Neural cell (in vitro differentiated cells): Measurements from ENCODE around the gene HNRNPCL1. TPM values are rescaled to one million over a fixed set of nuclear protein-coding genes. Genes with fewer than 3 reads are reported as not detected.
"Not testable (repeated sequence)": the region's sequence is repeated elsewhere in the genome, so short reads cannot be mapped to it uniquely, and the experiment has no call there.

Source experiments
- H2AFZ ChIP-seq: fragments of 200-600, 300-800 bp; sonication (generic), shearing (Covaris generic); 2 replicates; pipeline ENCODE4 v1.6.0; 2014; ENCODE audit warnings: low read depth, mild to moderate bottlenecking, antibody characterized with exemption, low read length, moderate library complexity
- H3F3A ChIP-seq: fragments of 200-600 bp; shearing (Covaris generic); 2 replicates; pipeline ENCODE4 v1.6.1; 2016; ENCODE audit warnings: mild to moderate bottlenecking, moderate library complexity, mixed read lengths, antibody characterized with exemption, low read length; ENCODE audit not compliant: insufficient read depth, poor library complexity, severe bottlenecking
- H3K27ac ChIP-seq: fragments of 200-600, 300-800 bp; sonication (generic), shearing (Covaris generic); 2 replicates; pipeline ENCODE4 v1.5.1; 2014; ENCODE audit warnings: mild to moderate bottlenecking, low read length, moderate library complexity
- H3K27me3 ChIP-seq: fragments of 300-800, 200-600 bp; sonication (generic), shearing (Covaris generic); 2 replicates; pipeline ENCODE4 v1.6.0; 2014; ENCODE audit warnings: mild to moderate bottlenecking, low read depth, low read length, moderate library complexity; ENCODE audit not compliant: insufficient read depth
- H3K36me3 ChIP-seq: fragments of 300-800, 200-600 bp; sonication (generic), shearing (Covaris generic); 2 replicates; pipeline ENCODE4 v1.5.1; 2014; ENCODE audit warnings: mild to moderate bottlenecking, antibody characterized with exemption, low read length, moderate library complexity; ENCODE audit not compliant: insufficient read depth
- H3K4me2 ChIP-seq: fragments of 300-800, 200-600 bp; sonication (generic), shearing (Covaris generic); 2 replicates; pipeline ENCODE4 v1.6.0; 2014; ENCODE audit warnings: mild to moderate bottlenecking, low read length
- H3K4me3 ChIP-seq: fragments of 300-800, 200-600 bp; sonication (generic), shearing (Covaris generic); 2 replicates; pipeline ENCODE4 v1.5.1; 2014; ENCODE audit warnings: mild to moderate bottlenecking, low read length, moderate library complexity
- H3K79me2 ChIP-seq: fragments of 200-600 bp; shearing (Covaris generic); replicated peaks from 2 replicates; pipeline ENCODE4 v1.6.0; 2014; ENCODE audit warnings: mild to moderate bottlenecking, low read length, moderate library complexity; ENCODE audit not compliant: insufficient read depth
- H3K9ac ChIP-seq: fragments of 300-800, 200-600 bp; sonication (generic), shearing (Covaris generic); 2 replicates; pipeline ENCODE4 v1.6.1; 2016; ENCODE audit warnings: mild to moderate bottlenecking, low read length, mixed read lengths
- H3K9me2 ChIP-seq: fragments of 200-600 bp; shearing (Covaris generic); 2 replicates; pipeline ENCODE4 v1.6.1; 2016; ENCODE audit warnings: mild to moderate bottlenecking, low read length, mixed read lengths; ENCODE audit not compliant: insufficient read depth
- H3K9me3 ChIP-seq: fragments of 200-600, 300-800 bp; sonication (generic), shearing (Covaris generic); 2 replicates; pipeline ENCODE4 v1.6.1; 2016; ENCODE audit warnings: mild to moderate bottlenecking, mixed run types, low read length, moderate library complexity, mixed read lengths
- H4K20me1 ChIP-seq: fragments of 200-600 bp; shearing (Covaris generic); 2 replicates; pipeline ENCODE4 v1.6.1; 2016; ENCODE audit warnings: mild to moderate bottlenecking, mixed run types; ENCODE audit not compliant: insufficient read depth
- polyA minus RNA-seq: library from RNA; depleted of rRNA, polyadenylated mRNA; stranded (reverse); fragments of >200 nt; gene quantifications from 2 replicates; pipeline ENCODE4 v1.2.3, GENCODE V29; 2014
- polyA plus RNA-seq: library from polyadenylated mRNA; depleted of rRNA; stranded (reverse); fragments of >200 nt; gene quantifications from 2 replicates; pipeline ENCODE4 v1.2.3, GENCODE V29; 2014

Gene HNRNPCL1
- polyA plus RNA-seq (not detected in 2 replicates), polyA minus RNA-seq (not detected in 2 replicates)

- H3K4me3 ChIP-seq, H3K79me2 ChIP-seq, H3K9me2 ChIP-seq, H2AFZ ChIP-seq, H3K9me3 ChIP-seq, H3K9ac ChIP-seq, H3K27me3 ChIP-seq, H3K4me2 ChIP-seq, H3K27ac ChIP-seq, H4K20me1 ChIP-seq, H3K36me3 ChIP-seq, H3F3A ChIP-seq: not testable (repeated sequence)
Observed at GRCh38 chr1:12848620-12849019, at the start of gene HNRNPCL1. Gene HNRNPCL1, minus strand, starts transcription at chr1:12848720. Its CDS starts 431 bp downstream, at chr1:12848289.

DNA sequence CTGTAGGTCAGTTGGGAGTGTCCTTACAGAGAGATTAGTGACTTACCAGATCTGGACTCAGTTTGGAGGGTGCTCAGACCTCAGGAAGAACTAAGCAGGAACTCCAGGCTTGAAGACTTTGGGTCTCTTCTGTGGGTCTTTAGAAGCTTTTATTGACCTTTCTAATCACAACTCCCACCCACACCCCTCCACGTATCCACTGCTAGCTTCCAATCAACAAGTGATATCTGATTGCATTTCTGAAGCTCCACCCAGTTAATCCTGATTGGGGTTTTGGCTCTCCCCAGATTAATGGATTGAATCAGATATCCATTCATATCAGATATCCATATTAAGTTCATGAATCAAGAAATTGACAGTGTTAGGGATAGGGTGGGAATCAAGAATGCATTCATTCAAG lies 49.6 kb upstream of the HNRNPCL1 start, which contains the start of gene PRAMEF10:
TSS of gene PRAMEF10 (minus strand) at position 101 of the 400 bp plus-strand sequence. CDS start 2,423 bp downstream, outside the sequence.
- not testable (repeated sequence) for H3K79me2 ChIP-seq, H3F3A ChIP-seq, H2AFZ ChIP-seq, H3K9me3 ChIP-seq, H3K4me3 ChIP-seq, H4K20me1 ChIP-seq, H3K36me3 ChIP-seq, H3K27ac ChIP-seq, H3K9ac ChIP-seq, H3K4me2 ChIP-seq, H3K27me3 ChIP-seq, H3K9me2 ChIP-seq

GRCh38 chr1:12886101-12886500 lies 37.6 kb upstream of the HNRNPCL1 start, which contains the start of gene PRAMEF4:
Gene PRAMEF4, minus strand, starts transcription at chr1:12886201. Its CDS starts 2,807 bp downstream, at chr1:12883394.
- not testable (repeated sequence) for H3K4me3 ChIP-seq, H3K4me2 ChIP-seq, H2AFZ ChIP-seq, H3K9me2 ChIP-seq, H3F3A ChIP-seq, H3K9me3 ChIP-seq, H4K20me1 ChIP-seq, H3K36me3 ChIP-seq, H3K27me3 ChIP-seq, H3K79me2 ChIP-seq, H3K27ac ChIP-seq, H3K9ac ChIP-seq

- not testable (repeated sequence) for H3K79me2 ChIP-seq, H3K27ac ChIP-seq, H3K27me3 ChIP-seq, H3K4me3 ChIP-seq, H4K20me1 ChIP-seq, H3K4me2 ChIP-seq, H3K9ac ChIP-seq, H3K36me3 ChIP-seq, H3K9me2 ChIP-seq, H3F3A ChIP-seq, H2AFZ ChIP-seq, H3K9me3 ChIP-seq
Observed at GRCh38 chr1:12878453-12878852, 29.9 kb upstream of the HNRNPCL1 start.

- H3K27me3 ChIP-seq, H3K27ac ChIP-seq, H3K9ac ChIP-seq, H3K4me2 ChIP-seq, H3K36me3 ChIP-seq, H3K9me3 ChIP-seq, H3K9me2 ChIP-seq, H3F3A ChIP-seq, H3K4me3 ChIP-seq, H3K79me2 ChIP-seq, H2AFZ ChIP-seq, H4K20me1 ChIP-seq: not testable (repeated sequence)
Observed at GRCh38 chr1:12863131-12863880, 14.8 kb upstream of the HNRNPCL1 start.

DNA sequence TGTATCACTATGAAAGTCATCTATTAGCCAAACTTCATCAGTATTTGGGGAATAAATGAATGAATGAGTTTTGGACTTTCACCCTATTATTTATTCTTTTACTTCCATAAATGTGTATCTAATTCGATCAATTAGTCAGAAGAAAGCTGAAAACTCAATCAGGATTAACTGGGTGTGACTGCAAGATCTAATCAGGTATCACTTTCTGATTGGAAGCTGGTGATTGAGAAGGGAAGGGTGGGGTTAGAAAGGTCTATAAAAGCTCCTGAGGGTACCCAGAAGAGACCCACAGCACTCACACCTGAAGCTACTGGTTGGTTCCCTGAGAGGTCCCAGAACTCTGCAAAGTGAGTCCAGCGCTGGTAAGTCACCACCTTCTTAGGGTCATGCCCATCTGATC lies 8.3 kb upstream of the HNRNPCL1 start, which contains the start of gene PRAMEF2:
TSS of gene PRAMEF2 (plus strand) at position 301 of the 400 bp plus-strand sequence. CDS start 1,924 bp downstream, outside the sequence.
- not testable (repeated sequence) for H3F3A ChIP-seq, H3K36me3 ChIP-seq, H3K79me2 ChIP-seq, H3K4me2 ChIP-seq, H3K4me3 ChIP-seq, H3K27me3 ChIP-seq, H4K20me1 ChIP-seq, H3K9ac ChIP-seq, H3K27ac ChIP-seq, H3K9me3 ChIP-seq, H3K9me2 ChIP-seq, H2AFZ ChIP-seq
